Memory B cell (primary cell): Measurements from ENCODE around the gene NF1.
"Not testable (repeated sequence)": the region's sequence is repeated elsewhere in the genome, so short reads cannot be mapped to it uniquely, and the experiment has no call there.

Source experiments
- ATAC-seq: fragments of 150-1000 bp; cut with Tn5 transposase; 2 replicates; pipeline ENCODE4 v1.10.0; 2021; ENCODE audit warnings: low read depth, mild to moderate bottlenecking, moderate library complexity
- DNase-seq, 2 donors: peaks; one replicate each; pipeline ENCODE4 v3.0.0; 2022; ENCODE audit warnings: low spot score in 2 of 2
- H3K27ac Mint-ChIP-seq: one replicate; pipeline ENCODE4 v1.8.0; 2022; ENCODE audit warnings: mild to moderate bottlenecking, moderate library complexity, mixed read lengths
- H3K27me3 Mint-ChIP-seq: one replicate; pipeline ENCODE4 v1.8.0; 2022; ENCODE audit warnings: mixed read lengths
- H3K36me3 Mint-ChIP-seq: one replicate; pipeline ENCODE4 v1.8.0; 2022; ENCODE audit warnings: mild to moderate bottlenecking, mixed read lengths
- H3K4me1 Mint-ChIP-seq: one replicate; pipeline ENCODE4 v1.8.0; 2022; ENCODE audit warnings: mixed read lengths
- H3K4me3 Mint-ChIP-seq: one replicate; pipeline ENCODE4 v1.8.0; 2022; ENCODE audit warnings: mild to moderate bottlenecking, moderate library complexity, mixed read lengths
- H3K9me3 Mint-ChIP-seq: one replicate; pipeline ENCODE4 v1.8.0; 2022; ENCODE audit warnings: mixed read lengths

Gene NF1

GRCh38 chr17:31067691-31068184, 27.0 kb upstream of the NF1 start:
- Mint-ChIP-seq H3K4me1 (no peaks in the 10 kb centered on the region), H3K4me3 (no peak overlapping the region), H3K27me3 (peaks cover 2% of the 10 kb centered on the region), H3K9me3 (no peaks in the 10 kb centered on the region), H3K27ac (no peak overlapping the region), H3K36me3 (no peaks in the 10 kb centered on the region)
- ATAC-seq (no peak), DNase-seq (no peak)

- Mint-ChIP-seq H3K4me1 (no peaks in the 10 kb centered on the region), H3K27ac (no peak overlapping the region), H3K36me3 (no peaks in the 10 kb centered on the region), H3K27me3 (peaks cover 2% of the 10 kb centered on the region), H3K9me3 (no peaks in the 10 kb centered on the region), H3K4me3 (no peak overlapping the region)
- ATAC-seq (peak; percentile 79), DNase-seq (peak; percentile 26 to 27)
Observed at GRCh38 chr17:31068291-31068690, 26.5 kb upstream of the NF1 start.

DNA sequence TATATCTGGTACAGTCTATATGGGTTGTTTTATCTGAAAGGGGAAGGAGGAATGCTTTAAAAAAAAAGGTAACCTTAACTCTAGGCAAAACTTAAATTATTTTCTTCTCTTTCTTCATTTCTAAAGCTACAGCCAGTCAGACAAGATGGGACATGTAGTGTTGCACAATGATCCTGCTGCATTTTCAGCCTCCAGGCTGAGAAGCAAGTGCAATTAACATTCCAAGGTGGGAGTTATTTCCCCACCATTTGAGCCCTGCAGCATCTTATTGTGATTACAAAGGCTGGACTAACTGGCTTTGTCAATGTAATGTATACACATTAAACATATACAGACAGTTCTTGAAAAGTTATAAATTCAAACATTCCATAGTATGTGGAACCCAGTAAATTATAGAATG, 22.6 kb upstream of the NF1 start:
- Mint-ChIP-seq H3K9me3 (no peaks in the 10 kb centered on the region), H3K36me3 (no peaks in the 10 kb centered on the region)
- no peak for DNase-seq

DNA sequence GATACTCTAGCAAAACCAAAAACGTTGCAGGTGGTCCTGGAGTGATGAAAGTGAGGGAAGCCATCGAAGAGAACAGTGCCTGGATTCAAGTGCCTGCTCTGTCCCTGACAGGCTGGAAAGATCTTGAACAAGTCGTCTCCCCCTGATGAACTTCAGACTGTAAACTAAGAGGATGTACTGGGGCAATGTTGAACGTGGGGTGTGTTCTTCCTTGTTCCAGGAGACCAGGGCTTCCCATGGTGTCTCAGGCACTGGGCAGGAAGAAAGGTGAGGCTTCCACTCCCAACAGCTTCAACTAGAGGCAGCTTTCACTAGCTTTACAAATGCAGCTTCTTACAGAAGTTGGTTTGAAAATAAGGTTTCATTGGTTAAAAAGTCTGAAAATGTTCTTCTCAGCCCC, 21.4 kb upstream of the NF1 start:
- no peak for DNase-seq
- no peaks in the 10 kb centered on the region for H3K4me1 Mint-ChIP-seq
- no peak overlapping the region for H3K27ac Mint-ChIP-seq
- no peaks in the 10 kb centered on the region for H3K36me3 Mint-ChIP-seq
- ATAC-seq: no peak
- peaks cover 2% of the 10 kb centered on the region for H3K27me3 Mint-ChIP-seq
- H3K9me3 Mint-ChIP-seq: no peaks in the 10 kb centered on the region
- H3K4me3 Mint-ChIP-seq: no peak overlapping the region

More for the DNA sequence above, 22.6 kb upstream of the NF1 start:
- Mint-ChIP-seq H3K27ac (no peak overlapping the region), H3K4me3 (no peak overlapping the region), H3K27me3 (peaks cover 2% of the 10 kb centered on the region), H3K4me1 (no peaks in the 10 kb centered on the region)
- ATAC-seq: no peak

- no peak overlapping the region for H3K4me3 Mint-ChIP-seq
Observed at GRCh38 chr17:31074772-31075555, 19.8 kb upstream of the NF1 start.

GRCh38 chr17:31078290-31078689, 16.5 kb upstream of the NF1 start:
- DNase-seq (no peak), ATAC-seq (no peak)
- no peak overlapping the region for H3K4me3 Mint-ChIP-seq
- no peaks in the 10 kb centered on the region for H3K36me3 Mint-ChIP-seq
- no peaks in the 10 kb centered on the region for H3K9me3 Mint-ChIP-seq
- H3K27ac Mint-ChIP-seq: no peak overlapping the region
- no peaks in the 10 kb centered on the region for H3K27me3 Mint-ChIP-seq
- no peaks in the 10 kb centered on the region for H3K4me1 Mint-ChIP-seq

More at GRCh38 chr17:31074772-31075555, 19.8 kb upstream of the NF1 start:
- H3K27me3 Mint-ChIP-seq: peaks cover 2% of the 10 kb centered on the region
- no peaks in the 10 kb centered on the region for H3K36me3 Mint-ChIP-seq
- H3K27ac Mint-ChIP-seq: no peak overlapping the region
- H3K9me3 Mint-ChIP-seq: no peaks in the 10 kb centered on the region
- ATAC-seq: no peak
- no peak for DNase-seq
- H3K4me1 Mint-ChIP-seq: no peaks in the 10 kb centered on the region

DNA sequence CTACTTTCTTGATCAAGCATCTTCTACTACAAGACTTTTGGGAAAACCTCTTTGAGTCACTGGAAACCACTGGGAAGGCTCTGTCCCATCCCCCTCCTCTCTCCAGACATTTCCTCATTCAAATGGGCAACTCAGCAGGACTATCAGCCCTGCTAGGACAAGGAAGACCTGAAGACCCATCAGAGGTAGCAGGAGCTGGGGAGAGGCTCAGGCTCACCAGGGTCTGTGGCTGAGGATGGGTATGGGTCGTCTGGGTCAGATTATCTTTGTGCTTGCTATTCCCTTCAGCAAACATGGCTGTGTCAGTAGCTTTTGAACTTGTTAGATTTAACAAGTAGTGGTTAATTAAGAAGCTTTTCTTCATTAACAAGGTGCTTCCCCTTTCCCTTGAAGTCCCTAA, 15.0 kb upstream of the NF1 start:
- no peak overlapping the region for H3K27ac Mint-ChIP-seq
- DNase-seq (no peak), ATAC-seq (no peak)
- no peaks in the 10 kb centered on the region for H3K4me1 Mint-ChIP-seq
- H3K4me3 Mint-ChIP-seq: no peak overlapping the region
- H3K36me3 Mint-ChIP-seq: no peaks in the 10 kb centered on the region
- no peaks in the 10 kb centered on the region for H3K27me3 Mint-ChIP-seq
- H3K9me3 Mint-ChIP-seq: no peaks in the 10 kb centered on the region

- Mint-ChIP-seq H3K9me3 (no peaks in the 10 kb centered on the region), H3K4me3 (no peak overlapping the region), H3K4me1 (no peaks in the 10 kb centered on the region), H3K36me3 (no peaks in the 10 kb centered on the region), H3K27me3 (no peaks in the 10 kb centered on the region), H3K27ac (no peak overlapping the region)
- no peak for DNase-seq
- no peak for ATAC-seq
Observed at GRCh38 chr17:31085563-31085962, 9.2 kb upstream of the NF1 start.

- Mint-ChIP-seq H3K9me3 (no peaks in the 10 kb centered on the region), H3K27me3 (no peaks in the 10 kb centered on the region), H3K27ac (no peak overlapping the region), H3K36me3 (no peaks in the 10 kb centered on the region), H3K4me3 (no peak overlapping the region), H3K4me1 (peaks cover 2% of the 10 kb centered on the region)
- ATAC-seq (no peak), DNase-seq (no peak)
Observed at GRCh38 chr17:31089471-31089870, 5.3 kb upstream of the NF1 start.

DNA sequence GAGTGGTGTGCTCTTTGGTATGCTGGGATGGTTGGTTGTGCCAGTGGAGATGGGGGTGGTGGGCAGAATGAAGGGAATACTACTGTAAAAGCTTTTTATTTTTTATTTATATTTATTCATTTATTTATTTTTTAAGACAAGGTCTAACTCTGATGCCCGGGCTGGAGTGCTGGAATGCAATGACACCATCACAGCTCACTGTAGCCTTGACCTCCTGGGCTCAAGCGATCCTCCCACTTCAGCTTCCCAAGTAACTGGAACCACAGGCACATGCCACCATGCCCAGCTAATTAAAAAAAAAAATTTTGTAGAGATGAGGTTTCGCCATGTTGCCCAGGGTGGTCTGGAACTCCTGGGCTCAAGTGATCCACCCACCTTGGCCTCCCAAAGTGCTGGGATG, 4.1 kb upstream of the NF1 start:
- H3K9me3 Mint-ChIP-seq, DNase-seq, H3K4me1 Mint-ChIP-seq, H3K27ac Mint-ChIP-seq, H3K4me3 Mint-ChIP-seq, ATAC-seq, H3K36me3 Mint-ChIP-seq, H3K27me3 Mint-ChIP-seq: not testable (repeated sequence)

- peaks cover 12% of the 10 kb centered on the region for H3K4me1 Mint-ChIP-seq
- no peak for DNase-seq
- peak overlapping the region; percentile 3 for H3K27ac Mint-ChIP-seq
- no peaks in the 10 kb centered on the region for H3K36me3 Mint-ChIP-seq
- H3K27me3 Mint-ChIP-seq: no peaks in the 10 kb centered on the region
- no peak for ATAC-seq
- no peak overlapping the region for H3K4me3 Mint-ChIP-seq
- H3K9me3 Mint-ChIP-seq: no peaks in the 10 kb centered on the region
Observed at GRCh38 chr17:31092475-31093064, 2.2 kb upstream of the NF1 start.

DNA sequence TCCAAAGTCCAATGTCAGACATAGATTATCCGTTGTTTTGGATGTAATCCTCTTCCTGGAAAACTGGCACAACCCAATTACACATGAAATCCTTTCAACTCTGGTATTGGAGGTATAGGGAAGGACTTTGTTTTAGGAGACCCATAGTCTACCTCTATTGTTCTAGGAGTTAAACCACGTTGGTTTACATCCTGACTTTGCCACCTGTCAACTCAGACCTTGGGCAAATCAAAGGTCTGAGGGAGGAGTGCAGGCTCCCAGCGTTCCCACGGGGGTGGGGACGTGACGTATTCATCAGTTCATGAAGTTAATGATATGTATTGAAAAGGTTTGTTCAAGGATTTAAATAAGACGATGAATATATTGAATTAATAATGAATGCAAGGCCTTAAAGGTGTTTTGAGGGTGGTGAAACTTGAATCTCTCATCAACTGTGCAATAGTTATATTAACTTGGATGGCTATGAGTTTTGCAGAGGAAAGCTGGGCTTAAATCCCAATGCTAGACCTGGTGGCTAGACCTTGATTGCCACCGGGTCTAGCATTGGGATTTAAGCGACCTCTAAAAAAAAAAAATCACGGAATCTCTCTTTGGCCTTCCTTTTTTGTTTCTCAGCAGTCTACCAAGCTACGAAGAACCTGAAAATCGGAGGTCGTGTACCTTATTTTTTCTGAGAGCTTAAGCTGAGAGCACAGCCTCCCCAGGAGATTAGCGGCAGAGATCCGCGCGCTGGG, 744 bp upstream of the NF1 start:
- Mint-ChIP-seq H3K27me3 (no peaks in the 10 kb centered on the region), H3K4me1 (peaks cover 12% of the 10 kb centered on the region)
- DNase-seq: no peak

GRCh38 chr17:31095236-31096105, 694 bp downstream of the NF1 start:
- DNase-seq (peak; percentile 6 to 22), ATAC-seq (peak; percentile 11)
- no peaks in the 10 kb centered on the region for H3K36me3 Mint-ChIP-seq
- H3K27me3 Mint-ChIP-seq: no peaks in the 10 kb centered on the region
- H3K4me1 Mint-ChIP-seq: peaks cover 12% of the 10 kb centered on the region
- peak overlapping the region; percentile 92 for H3K27ac Mint-ChIP-seq
- peak overlapping the region; percentile 88 for H3K4me3 Mint-ChIP-seq
- H3K9me3 Mint-ChIP-seq: no peaks in the 10 kb centered on the region

More for the DNA sequence above, 744 bp upstream of the NF1 start:
- ATAC-seq: peak; percentile 46
- Mint-ChIP-seq H3K9me3 (no peaks in the 10 kb centered on the region), H3K4me3 (peak overlapping the region; percentile 88), H3K27ac (peak overlapping the region; percentile 92), H3K36me3 (no peaks in the 10 kb centered on the region)
